T-helper 1 cell treated with Interleukin-12 subunit alpha and Interleukin-12 subunit beta and Interleukin-4 antibody, amounts not matched to agents 30 μg/mL and 1 μg/mL, for 36 hours (primary cell): ENCODE data around the gene FGF8.

Source experiments
- H3K27ac Mint-ChIP-seq: one replicate; pipeline ENCODE4 v1.8.0; 2021; ENCODE audit warnings: mild to moderate bottlenecking, mixed read lengths
- H3K27me3 Mint-ChIP-seq: one replicate; pipeline ENCODE4 v1.8.0; 2021; ENCODE audit warnings: low read depth, mixed read lengths
- H3K36me3 Mint-ChIP-seq: one replicate; pipeline ENCODE4 v1.8.0; 2021; ENCODE audit warnings: low read depth, mixed read lengths
- H3K4me1 Mint-ChIP-seq: one replicate; pipeline ENCODE4 v1.8.0; 2021; ENCODE audit warnings: low read depth, mixed read lengths
- H3K4me3 Mint-ChIP-seq: one replicate; pipeline ENCODE4 v1.8.0; 2021; ENCODE audit warnings: mild to moderate bottlenecking, moderate library complexity, mixed read lengths
- H3K9me3 Mint-ChIP-seq: one replicate; pipeline ENCODE4 v1.8.0; 2021; ENCODE audit warnings: mixed read lengths

Gene FGF8

GRCh38 chr10:101775273-101776160 lies at the start of gene FGF8:
Gene FGF8, minus strand, starts transcription at chr10:101776114. Its CDS starts 214 bp downstream, at chr10:101775900.
- Mint-ChIP-seq H3K4me1 (peaks cover 13% of the 10 kb centered on the region), H3K27me3 (peaks cover 74% of the 10 kb centered on the region), H3K36me3 (peaks cover 8% of the 10 kb centered on the region), H3K27ac (no peak within 1 kb of the TSS), H3K9me3 (no peaks in the 10 kb centered on the region), H3K4me3 (no peak within 1 kb of the TSS)

- Mint-ChIP-seq H3K27ac (no peak overlapping the region), H3K27me3 (no peaks in the 10 kb centered on the region), H3K36me3 (peaks cover 9% of the 10 kb centered on the region), H3K9me3 (no peaks in the 10 kb centered on the region), H3K4me1 (peaks cover 5% of the 10 kb centered on the region), H3K4me3 (no peak overlapping the region)
Observed at GRCh38 chr10:101824736-101825135, 48.8 kb upstream of the FGF8 start.

GRCh38 chr10:101818872-101819633 lies 43.1 kb upstream of the FGF8 start:
- H3K4me3 Mint-ChIP-seq: peak overlapping the region; percentile 98
- no peaks in the 10 kb centered on the region for H3K27me3 Mint-ChIP-seq
- H3K9me3 Mint-ChIP-seq: no peaks in the 10 kb centered on the region

GRCh38 chr10:101818119-101818871 lies 42.4 kb upstream of the FGF8 start, which contains the start of gene OGA:
Gene OGA, minus strand, starts transcription at chr10:101818444. Its CDS starts 422 bp downstream, at chr10:101818022.
- Mint-ChIP-seq H3K4me1 (peaks cover 34% of the 10 kb centered on the region), H3K4me3 (peak within 1 kb of the TSS; percentile 98), H3K27ac (peak within 1 kb of the TSS; percentile 98), H3K9me3 (no peaks in the 10 kb centered on the region), H3K36me3 (peaks cover 27% of the 10 kb centered on the region), H3K27me3 (no peaks in the 10 kb centered on the region)

More at GRCh38 chr10:101818872-101819633, 43.1 kb upstream of the FGF8 start:
- peak overlapping the region; percentile 98 for H3K27ac Mint-ChIP-seq
- peaks cover 26% of the 10 kb centered on the region for H3K4me1 Mint-ChIP-seq
- H3K36me3 Mint-ChIP-seq: peaks cover 20% of the 10 kb centered on the region

GRCh38 chr10:101817337-101818118 lies 41.6 kb upstream of the FGF8 start:
- no peaks in the 10 kb centered on the region for H3K27me3 Mint-ChIP-seq
- peaks cover 26% of the 10 kb centered on the region for H3K36me3 Mint-ChIP-seq
- H3K27ac Mint-ChIP-seq: peak overlapping the region; percentile 98
- no peaks in the 10 kb centered on the region for H3K9me3 Mint-ChIP-seq
- peak overlapping the region; percentile 98 for H3K4me3 Mint-ChIP-seq
- peaks cover 41% of the 10 kb centered on the region for H3K4me1 Mint-ChIP-seq

GRCh38 chr10:101816913-101817336 lies 41.0 kb upstream of the FGF8 start:
- Mint-ChIP-seq H3K4me1 (peaks cover 42% of the 10 kb centered on the region), H3K27ac (peak overlapping the region; percentile 98), H3K36me3 (peaks cover 24% of the 10 kb centered on the region), H3K27me3 (no peaks in the 10 kb centered on the region), H3K9me3 (no peaks in the 10 kb centered on the region), H3K4me3 (peak overlapping the region; percentile 98)

GRCh38 chr10:101816376-101816775 lies 40.5 kb upstream of the FGF8 start:
- H3K4me1 Mint-ChIP-seq: peaks cover 42% of the 10 kb centered on the region
- peaks cover 23% of the 10 kb centered on the region for H3K36me3 Mint-ChIP-seq
- H3K27ac Mint-ChIP-seq: peak overlapping the region; percentile 98
- peak overlapping the region; percentile 98 for H3K4me3 Mint-ChIP-seq
- H3K9me3 Mint-ChIP-seq: no peaks in the 10 kb centered on the region
- no peaks in the 10 kb centered on the region for H3K27me3 Mint-ChIP-seq

- Mint-ChIP-seq H3K4me1 (peaks cover 46% of the 10 kb centered on the region), H3K4me3 (peak overlapping the region; percentile 98), H3K9me3 (no peaks in the 10 kb centered on the region), H3K27me3 (no peaks in the 10 kb centered on the region), H3K27ac (peak overlapping the region; percentile 76), H3K36me3 (peaks cover 29% of the 10 kb centered on the region)
Observed at GRCh38 chr10:101814466-101815071, 38.7 kb upstream of the FGF8 start.

GRCh38 chr10:101812606-101813005 lies 36.7 kb upstream of the FGF8 start:
- H3K36me3 Mint-ChIP-seq: peaks cover 33% of the 10 kb centered on the region
- H3K27ac Mint-ChIP-seq: no peak overlapping the region

GRCh38 chr10:101807158-101807557 lies 31.2 kb upstream of the FGF8 start:
- Mint-ChIP-seq H3K4me1 (peaks cover 9% of the 10 kb centered on the region), H3K36me3 (peaks cover 31% of the 10 kb centered on the region), H3K27me3 (no peaks in the 10 kb centered on the region), H3K9me3 (no peaks in the 10 kb centered on the region), H3K27ac (no peak overlapping the region), H3K4me3 (no peak overlapping the region)

More at GRCh38 chr10:101812606-101813005, 36.7 kb upstream of the FGF8 start:
- Mint-ChIP-seq H3K9me3 (no peaks in the 10 kb centered on the region), H3K27me3 (no peaks in the 10 kb centered on the region), H3K4me3 (no peak overlapping the region), H3K4me1 (peaks cover 38% of the 10 kb centered on the region)

- Mint-ChIP-seq H3K4me3 (no peak overlapping the region), H3K27ac (no peak overlapping the region), H3K27me3 (no peaks in the 10 kb centered on the region), H3K4me1 (peaks cover 11% of the 10 kb centered on the region), H3K9me3 (no peaks in the 10 kb centered on the region), H3K36me3 (peaks cover 44% of the 10 kb centered on the region)
Observed at GRCh38 chr10:101803511-101803910, 27.6 kb upstream of the FGF8 start.

GRCh38 chr10:101797403-101798059 lies 21.6 kb upstream of the FGF8 start:
- Mint-ChIP-seq H3K36me3 (peaks cover 65% of the 10 kb centered on the region), H3K4me1 (peaks cover 13% of the 10 kb centered on the region), H3K9me3 (no peaks in the 10 kb centered on the region)

GRCh38 chr10:101793526-101793925 lies 17.6 kb upstream of the FGF8 start:
- Mint-ChIP-seq H3K27me3 (no peaks in the 10 kb centered on the region), H3K36me3 (peaks cover 46% of the 10 kb centered on the region), H3K9me3 (no peaks in the 10 kb centered on the region), H3K4me1 (peaks cover 4% of the 10 kb centered on the region), H3K4me3 (no peak overlapping the region), H3K27ac (no peak overlapping the region)

More at GRCh38 chr10:101797403-101798059, 21.6 kb upstream of the FGF8 start:
- H3K4me3 Mint-ChIP-seq: no peak overlapping the region
- no peak overlapping the region for H3K27ac Mint-ChIP-seq
- H3K27me3 Mint-ChIP-seq: no peaks in the 10 kb centered on the region
